ENCODE results near the gene LAMTOR2. TPM values are rescaled to one million over a fixed set of nuclear protein-coding genes. Genes with fewer than 3 reads are reported as not detected.

Gene LAMTOR2
- total and polyA plus RNA-seq, 2 of the 4 experiments (the other 2 are of a cell fraction) = 50.0 to 89.0 TPM

DNA sequence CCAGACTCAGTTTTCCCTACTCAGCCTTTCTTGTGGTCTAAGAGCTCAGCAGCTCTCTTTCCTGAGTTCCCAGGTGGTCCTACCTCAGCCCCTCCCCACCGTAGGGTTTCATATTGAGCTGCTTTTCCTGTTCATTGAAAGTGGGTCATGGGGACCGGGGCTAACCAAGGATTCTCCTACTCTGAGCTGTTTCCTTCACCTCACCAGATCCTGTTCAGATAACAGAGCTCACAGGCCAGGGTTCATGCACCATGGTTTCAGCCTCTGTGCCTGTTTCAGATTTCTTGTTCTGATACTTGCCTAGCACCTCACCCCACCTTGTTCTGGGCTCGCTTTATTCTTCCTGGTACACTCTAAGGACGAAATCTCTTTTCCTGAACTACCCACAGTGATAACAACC, 9.5 kb upstream of the LAMTOR2 start:
- no peak overlapping the region for H2AK9ac ChIP-seq (replicated peaks; ENCODE audit: low read depth, low read length, poor library complexity)
- H2BK5ac ChIP-seq (ENCODE audit: low read depth, low read length, poor library complexity, severe bottlenecking) = no peak overlapping the region
- dilution Hi-C loops (cut with HindIII; ENCODE audit: low sequenced_read_pairs, unreplicated experiment) (no loop called here), in situ Hi-C loops (cut with MboI; ENCODE audit: low sequenced_read_pairs) (no loop called here), intact Hi-C loops (cut with micrococcal nuclease) (no loop called here)
- H3K9me3 ChIP-seq (ENCODE audit: control insufficient read depth, insufficient read depth, low read length) = no peaks in the 10 kb centered on the region
- POLR2A ChIA-PET (ENCODE audit: unreplicated experiment) = no interaction called here
- H2BK20ac ChIP-seq (ENCODE audit: low read depth, low read length) = no peak overlapping the region
- peaks cover 13% of the 10 kb centered on the region; the same call in 1 of the 2 replicates for H3K9me1 ChIP-seq (ENCODE audit: insufficient read depth, low read length)
- peaks cover 6% of the 10 kb centered on the region for H4K20me1 ChIP-seq (ENCODE audit: insufficient read depth, low read length)
- H3K9ac ChIP-seq (ENCODE audit: low read depth, low read length) = no peak overlapping the region
- no peak overlapping the region for H3K4me2 ChIP-seq (ENCODE audit: low read depth, low read length)
- no peak overlapping the region for H2BK120ac ChIP-seq (ENCODE audit: low read depth, low read length)
- no peak overlapping the region for H4K91ac ChIP-seq (ENCODE audit: insufficient read depth, low read depth, low read length)
- no peak overlapping the region for H2BK15ac ChIP-seq (ENCODE audit: low read depth, low read length)
- H2AFZ ChIP-seq (replicated peaks; ENCODE audit: low read length, poor library complexity) = no peak overlapping the region
- WGBS, 2 experiments (ENCODE audit: extremely low coverage in 2 of 2, insufficient read length in 1 of 2) = 91% methylated on average over 3 of the region's 4 CpGs; no CpG with 5 or more reads in 1 of the 2 experiments
- no TSS peak for BruUV-seq (replicated peaks)
- H3K4me1 ChIP-seq (ENCODE audit: control insufficient read depth, insufficient read depth, low read length) = peaks cover 5% of the 10 kb centered on the region
- no peak overlapping the region for H3K56ac ChIP-seq (ENCODE audit: extremely low read depth, insufficient read depth, low read length)
- no peak for DNase-seq
- peaks cover 35% of the 10 kb centered on the region for H3K36me3 ChIP-seq (ENCODE audit: control insufficient read depth, insufficient read depth, low read length)
- H2AK5ac ChIP-seq (ENCODE audit: low read depth, low read length) = no peak overlapping the region
- ATAC-seq (ENCODE audit: low read depth) = no peak
- H4K5ac ChIP-seq (ENCODE audit: low read depth, low read length) = no peak overlapping the region
- no peak overlapping the region for H3K18ac ChIP-seq (ENCODE audit: low read depth, low read length)
- no peak overlapping the region for H3K4ac ChIP-seq (ENCODE audit: low read depth, low read length)
- no peak overlapping the region for H3K23ac ChIP-seq (ENCODE audit: low read depth, low read length)
- no peak overlapping the region for H3K27ac ChIP-seq (ENCODE audit: insufficient read depth, low read length)
- CTCF ChIA-PET = no interaction called here
- no peak overlapping the region for H4K8ac ChIP-seq (ENCODE audit: low read depth in 2 of 2, low read length in 2 of 2)
- H3K27me3 ChIP-seq (ENCODE audit: control insufficient read depth, insufficient read depth, low read length) = no peaks in the 10 kb centered on the region
- no peak for TF ChIP-seq RFX5 (IDR thresholded peaks at IDR 0.05; ENCODE audit: low read depth, low read length)
- no peak for TF ChIP-seq MAZ (IDR thresholded peaks at IDR 0.05; ENCODE audit: borderline replicate concordance, low read depth, low read length)
- no peak for TF ChIP-seq RCOR1 (IDR thresholded peaks at IDR 0.05; ENCODE audit: insufficient replicate concordance, low read length)
- TF ChIP-seq MAFK (IDR thresholded peaks at IDR 0.05; ENCODE audit: low read depth, low read length) = no peak
- TF ChIP-seq CHD1 (IDR thresholded peaks at IDR 0.05; ENCODE audit: low read depth, low read length) = no peak
- no peak for TF ChIP-seq RAD21 (IDR thresholded peaks at IDR 0.05; ENCODE audit: low read length)
- TF ChIP-seq, protein P1, sequence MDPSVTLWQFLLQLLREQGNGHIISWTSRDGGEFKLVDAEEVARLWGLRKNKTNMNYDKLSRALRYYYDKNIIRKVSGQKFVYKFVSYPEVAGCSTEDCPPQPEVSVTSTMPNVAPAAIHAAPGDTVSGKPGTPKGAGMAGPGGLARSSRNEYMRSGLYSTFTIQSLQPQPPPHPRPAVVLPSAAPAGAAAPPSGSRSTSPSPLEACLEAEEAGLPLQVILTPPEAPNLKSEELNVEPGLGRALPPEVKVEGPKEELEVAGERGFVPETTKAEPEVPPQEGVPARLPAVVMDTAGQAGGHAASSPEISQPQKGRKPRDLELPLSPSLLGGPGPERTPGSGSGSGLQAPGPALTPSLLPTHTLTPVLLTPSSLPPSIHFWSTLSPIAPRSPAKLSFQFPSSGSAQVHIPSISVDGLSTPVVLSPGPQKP (IDR thresholded peaks at IDR 0.05; ENCODE audit: borderline replicate concordance, low read depth, low read length) = no peak
- TF ChIP-seq, protein P2, sequence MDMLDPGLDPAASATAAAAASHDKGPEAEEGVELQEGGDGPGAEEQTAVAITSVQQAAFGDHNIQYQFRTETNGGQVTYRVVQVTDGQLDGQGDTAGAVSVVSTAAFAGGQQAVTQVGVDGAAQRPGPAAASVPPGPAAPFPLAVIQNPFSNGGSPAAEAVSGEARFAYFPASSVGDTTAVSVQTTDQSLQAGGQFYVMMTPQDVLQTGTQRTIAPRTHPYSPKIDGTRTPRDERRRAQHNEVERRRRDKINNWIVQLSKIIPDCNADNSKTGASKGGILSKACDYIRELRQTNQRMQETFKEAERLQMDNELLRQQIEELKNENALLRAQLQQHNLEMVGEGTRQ (IDR thresholded peaks at IDR 0.05; ENCODE audit: low read depth, low read length) = no peak
- no peak for TF ChIP-seq FOS (IDR thresholded peaks at IDR 0.05; ENCODE audit: low read depth, low read length)
- TF ChIP-seq NFE2L2 (IDR thresholded peaks at IDR 0.05; ENCODE audit: low read depth, low read length) = no peak
- TF ChIP-seq CEBPB (IDR thresholded peaks at IDR 0.05; ENCODE audit: low read depth, low read length) = no peak
- TF ChIP-seq, protein P3, sequence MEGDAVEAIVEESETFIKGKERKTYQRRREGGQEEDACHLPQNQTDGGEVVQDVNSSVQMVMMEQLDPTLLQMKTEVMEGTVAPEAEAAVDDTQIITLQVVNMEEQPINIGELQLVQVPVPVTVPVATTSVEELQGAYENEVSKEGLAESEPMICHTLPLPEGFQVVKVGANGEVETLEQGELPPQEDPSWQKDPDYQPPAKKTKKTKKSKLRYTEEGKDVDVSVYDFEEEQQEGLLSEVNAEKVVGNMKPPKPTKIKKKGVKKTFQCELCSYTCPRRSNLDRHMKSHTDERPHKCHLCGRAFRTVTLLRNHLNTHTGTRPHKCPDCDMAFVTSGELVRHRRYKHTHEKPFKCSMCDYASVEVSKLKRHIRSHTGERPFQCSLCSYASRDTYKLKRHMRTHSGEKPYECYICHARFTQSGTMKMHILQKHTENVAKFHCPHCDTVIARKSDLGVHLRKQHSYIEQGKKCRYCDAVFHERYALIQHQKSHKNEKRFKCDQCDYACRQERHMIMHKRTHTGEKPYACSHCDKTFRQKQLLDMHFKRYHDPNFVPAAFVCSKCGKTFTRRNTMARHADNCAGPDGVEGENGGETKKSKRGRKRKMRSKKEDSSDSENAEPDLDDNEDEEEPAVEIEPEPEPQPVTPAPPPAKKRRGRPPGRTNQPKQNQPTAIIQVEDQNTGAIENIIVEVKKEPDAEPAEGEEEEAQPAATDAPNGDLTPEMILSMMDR (conservative IDR thresholded peaks at IDR 0.05; ENCODE audit: low read depth, low read length) = no peak
- TF ChIP-seq SMC3 (IDR thresholded peaks at IDR 0.05; ENCODE audit: low read depth, low read length) = no peak
- no peak for TF ChIP-seq BHLHE40 (IDR thresholded peaks at IDR 0.05; ENCODE audit: low read depth, low read length)
- TF ChIP-seq POLR2A (IDR thresholded peaks at IDR 0.05; ENCODE audit: low read depth, low read length) = no peak
- TF ChIP-seq MXI1 (IDR thresholded peaks at IDR 0.05; ENCODE audit: borderline replicate concordance, low read depth, low read length) = no peak
- H3K14ac ChIP-seq (replicated peaks; ENCODE audit: low read depth, low read length) = no peak overlapping the region
- no peak overlapping the region for H3K4me3 ChIP-seq (ENCODE audit: insufficient read depth, low read depth, low read length)
- peaks cover 3 to 14% of the 10 kb centered on the region in 2 experiments; a peak in 3 of 4 replicates for H3K79me1 ChIP-seq (ENCODE audit: low read depth in 1 of 2, low read length in 2 of 2)
